NCI-H345 treated with DMSO at 0.1 percent for 48 hours (cell line): ENCODE results near the gene TNFSF12.

Experiments used
- DNase-seq: peaks from one replicate; lab custom pipeline; 2025; ENCODE audit not compliant: unreplicated experiment; lab: John Stamatoyannopoulos, UW

TNFSF12 gene

GRCh38 chr17:7563115-7563869, 14.4 kb downstream of the TNFSF12 start:
- DNase-seq: no peak

- no peak for DNase-seq
Observed at GRCh38 chr17:7569571-7569970, 20.7 kb downstream of the TNFSF12 start.

- DNase-seq: no peak
Observed at GRCh38 chr17:7570351-7570750, 21.5 kb downstream of the TNFSF12 start.

- no peak for DNase-seq
Observed at GRCh38 chr17:7572338-7572587, 23.4 kb downstream of the TNFSF12 start.

- DNase-seq: peak; percentile 90
Observed at GRCh38 chr17:7572588-7573323, 23.9 kb downstream of the TNFSF12 start.

- peak; percentile 22 for DNase-seq
Observed at GRCh38 chr17:7573324-7574080, 24.6 kb downstream of the TNFSF12 start.

GRCh38 chr17:7574176-7574953, 25.5 kb downstream of the TNFSF12 start:
- DNase-seq: no peak

GRCh38 chr17:7575481-7575883, 26.6 kb downstream of the TNFSF12 start:
- no peak for DNase-seq

- no peak for DNase-seq
Observed at GRCh38 chr17:7575959-7576358, 27.1 kb downstream of the TNFSF12 start.

- DNase-seq: no peak
Observed at GRCh38 chr17:7576432-7576937, 27.6 kb downstream of the TNFSF12 start.

- no peak for DNase-seq
Observed at GRCh38 chr17:7577327-7578199, 28.7 kb downstream of the TNFSF12 start.

- no peak for DNase-seq
Observed at GRCh38 chr17:7579001-7579833, 30.4 kb downstream of the TNFSF12 start, which contains the start of gene CD68. CD68 (plus strand) TSS chr17:7579638; CDS start chr17:7579678, 40 bp downstream.

- no peak for DNase-seq
Observed at GRCh38 chr17:7579834-7580603, 31.2 kb downstream of the TNFSF12 start.

- DNase-seq: no peak
Observed at GRCh38 chr17:7580604-7581575, 32.0 kb downstream of the TNFSF12 start.

- no peak for DNase-seq
Observed at GRCh38 chr17:7582396-7583252, 33.8 kb downstream of the TNFSF12 start.
